C4-2B (cell line): ENCODE measurements around the gene ACSL3.

Experiments used
- ZFX ChIP-seq: fragments of 450-650 bp; IDR thresholded peaks from 2 replicates; pipeline ENCODE4 v1.6.1; 2017
- TF ChIP-seq, protein P1 (sequence below): fragments of 450-650 bp; conservative IDR thresholded peaks from 2 replicates; pipeline ENCODE4 v1.5.1; 2017; ENCODE audit warnings: mild to moderate bottlenecking

DNA sequence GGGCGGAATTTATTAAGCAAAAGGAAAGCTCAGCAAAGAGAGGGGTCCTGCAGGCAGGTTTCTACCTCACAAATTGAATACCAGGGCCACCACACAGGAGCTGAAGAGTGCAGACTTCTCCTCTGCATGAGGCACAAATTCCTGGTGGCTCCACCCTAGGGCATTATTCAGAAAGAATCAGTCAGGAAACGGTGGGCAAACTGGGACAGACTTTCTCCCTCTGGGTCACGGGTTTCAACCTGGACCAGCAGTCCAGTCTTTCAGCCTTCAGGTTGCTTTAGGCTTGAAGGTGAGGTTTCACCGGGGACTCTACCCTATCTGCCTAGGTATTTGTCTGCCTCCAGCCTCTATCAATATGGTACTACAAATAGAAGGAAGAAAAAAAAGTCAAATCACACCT lies 41.8 kb downstream of the ACSL3 start:
- TF ChIP-seq, protein P1, sequence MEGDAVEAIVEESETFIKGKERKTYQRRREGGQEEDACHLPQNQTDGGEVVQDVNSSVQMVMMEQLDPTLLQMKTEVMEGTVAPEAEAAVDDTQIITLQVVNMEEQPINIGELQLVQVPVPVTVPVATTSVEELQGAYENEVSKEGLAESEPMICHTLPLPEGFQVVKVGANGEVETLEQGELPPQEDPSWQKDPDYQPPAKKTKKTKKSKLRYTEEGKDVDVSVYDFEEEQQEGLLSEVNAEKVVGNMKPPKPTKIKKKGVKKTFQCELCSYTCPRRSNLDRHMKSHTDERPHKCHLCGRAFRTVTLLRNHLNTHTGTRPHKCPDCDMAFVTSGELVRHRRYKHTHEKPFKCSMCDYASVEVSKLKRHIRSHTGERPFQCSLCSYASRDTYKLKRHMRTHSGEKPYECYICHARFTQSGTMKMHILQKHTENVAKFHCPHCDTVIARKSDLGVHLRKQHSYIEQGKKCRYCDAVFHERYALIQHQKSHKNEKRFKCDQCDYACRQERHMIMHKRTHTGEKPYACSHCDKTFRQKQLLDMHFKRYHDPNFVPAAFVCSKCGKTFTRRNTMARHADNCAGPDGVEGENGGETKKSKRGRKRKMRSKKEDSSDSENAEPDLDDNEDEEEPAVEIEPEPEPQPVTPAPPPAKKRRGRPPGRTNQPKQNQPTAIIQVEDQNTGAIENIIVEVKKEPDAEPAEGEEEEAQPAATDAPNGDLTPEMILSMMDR: no peak
- no peak for TF ChIP-seq ZFX
